ENCODE measurements around the gene CHIT1.

GRCh38 chr1:203201516-203202205, 27.8 kb downstream of the CHIT1 start:
- TF ChIP-seq CTCF (conservative IDR thresholded peaks at IDR 0.05; ENCODE audit: low read length) = no peak
- TF ChIP-seq EZH2phosphoT487 (IDR thresholded peaks at IDR 0.05; ENCODE audit: borderline replicate concordance, low read depth, low read length) = no peak

Data from OCI-LY7 (cell line).